Adrenal gland (tissue), 12 donors: ENCODE measurements around the gene ELAVL2. TPM values are rescaled to one million over a fixed set of nuclear protein-coding genes. Genes with fewer than 3 reads are reported as not detected.

Experiments
- DNase-seq, 7 donors: peaks; one replicate each; pipeline ENCODE4 v3.0.0-alpha.2; 2019 to 2020
- H3K27ac ChIP-seq, 5 donors: fragments of 200-600 bp; sonication (generic) in 4 of 5; 1 replicate in 3 of 5; 2 replicates in 2 of 5; pipeline versions ENCODE4 v1.5.1 to v1.8.0; 2016 to 2020; ENCODE audit warnings: mild to moderate bottlenecking in 1 of 5
- H3K27me3 ChIP-seq: fragments of 200-600 bp; 2 replicates; pipeline ENCODE4 v1.8.0; 2021
- H3K36me3 ChIP-seq, 2 donors: fragments of 200-600 bp; replicated peaks in 1 of 2; 1 replicate in 1 of 2; 2 replicates in 1 of 2; pipeline versions ENCODE4 v1.5.1 to v1.8.0; 2018 to 2022
- H3K4me1 ChIP-seq, 2 donors: fragments of 200-600 bp; replicated peaks in 1 of 2; 1 replicate in 1 of 2; 2 replicates in 1 of 2; pipeline versions ENCODE4 v1.5.1 to v1.8.0; 2018 to 2021
- H3K4me3 ChIP-seq, 4 donors: fragments of 200-600 bp; sonication (generic) in 3 of 4; one replicate each; pipeline ENCODE4 v1.5.1; 2016 to 2018
- H3K9me3 ChIP-seq, 3 donors: fragments of 200-600 bp; sonication (generic) in 1 of 3; replicated peaks in 1 of 3; 1 replicate in 2 of 3; 2 replicates in 1 of 3; pipeline versions ENCODE4 v1.5.1 to v1.8.0; 2016 to 2021
- POLR2A ChIP-seq, 2 donors: fragments of 450-650 bp; IDR thresholded peaks; one replicate each; pipeline ENCODE4 v1.6.1; 2017; ENCODE audit warnings: antibody characterized with exemption in 2 of 2, mild to moderate bottlenecking in 2 of 2, moderate library complexity in 1 of 2
- WGBS, 4 donors: extraction: QIAGEN DNeasy Blood & Tissue Kit in 2 of 4; methylation state at CpG; one replicate each; pipeline versions ENCODE4 v1.1.5 to v1.1.7; 2013 to 2017; 5-methylcytosine and 5-hydroxymethylcytosine counted together
- intact Hi-C, 2 donors: fragments of 100-400 bp; cut with DNase I; formaldehyde crosslinking; loops; one replicate each; pipeline versions ENCODE4 v1.14.1 to v1.15.0; 2022 to 2023
- polyA plus RNA-seq, 3 donors: library from polyadenylated mRNA; stranded (reverse); fragments of 200-250 nt in 2 of 3; fragments of 350-450 nt in 1 of 3; fragmentation: Illumina TruSeq in 1 of 3; extraction: RNeasy Lipid Tissue Mini Kit (QIAGEN cat#74804) in 1 of 3; gene quantifications; one replicate each; pipeline ENCODE4 v1.2.3, GENCODE V29; 2013 to 2014
- total RNA-seq, 9 donors: library from RNA; depleted of rRNA in 4 of 9; stranded (reverse); fragments of >200 nt in 4 of 9; fragments of 120-200 nt in 1 of 9; fragmentation: NEBNext Ultra II Directional in 1 of 9; extraction: Animal tissue kit (Norgen Biotek cat#: 25700) in 1 of 9; gene quantifications; one replicate each; pipeline versions ENCODE4 v1.1.0 to v1.2.4, GENCODE V29; 2013 to 2023
- TF ChIP-seq, protein P1 (sequence below), 6 experiments: fragments of 450-650 bp in 4 of 6; fragments of 200-600 bp in 2 of 6; sonication (generic) in 1 of 6; IDR thresholded peaks; 1 replicate in 5 of 6; 2 replicates in 1 of 6; pipeline versions ENCODE4 v1.5.1 to v1.8.0; 2016 to 2021; ENCODE audit warnings: antibody characterized with exemption in 6 of 6, mild to moderate bottlenecking in 2 of 6, moderate library complexity in 1 of 6
- donor health status: healthy with polysubstance abuse.
- donor health status: Bipolar disorder and iron deficiency.
- donor health status: DM: yes; HTN: yes; CAD: no.
- donor health status: DM: no; HTN: no; CAD: no.
- donor health status: DM: no; HTN: no; CAD: no.
- donor health status: DM: yes; HTN: yes; CAD: no.

The ELAVL2 gene
- total and polyA plus RNA-seq, 12 donors = 0.24 to 13.6 (median 0.94) TPM; not detected in 1

DNA sequence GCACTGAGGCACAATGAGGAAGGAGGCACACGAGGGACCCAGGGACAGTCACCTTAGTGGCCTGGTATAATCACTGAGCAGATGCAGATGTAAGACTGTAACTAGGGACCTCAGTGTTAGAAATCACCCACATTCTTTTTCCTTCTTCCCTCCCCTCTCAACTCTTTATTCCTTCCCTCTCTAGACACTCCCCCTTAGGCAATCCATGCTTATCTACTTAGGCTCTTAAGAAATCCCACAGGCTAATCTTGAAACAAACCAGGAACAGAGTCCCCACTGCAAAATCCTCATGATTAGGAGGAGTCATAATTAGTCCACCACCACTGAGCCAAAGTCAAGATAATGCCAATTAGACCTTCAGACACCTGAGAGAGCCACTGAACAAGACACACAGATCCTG lies 84.7 kb downstream of the ELAVL2 start:
- 38 to 59% (median 50%) methylated on average over 1 of the region's 1 CpG for WGBS, 4 donors
- TF ChIP-seq POLR2A (IDR thresholded peaks at IDR 0.05) = no peak
- TF ChIP-seq, protein P1, sequence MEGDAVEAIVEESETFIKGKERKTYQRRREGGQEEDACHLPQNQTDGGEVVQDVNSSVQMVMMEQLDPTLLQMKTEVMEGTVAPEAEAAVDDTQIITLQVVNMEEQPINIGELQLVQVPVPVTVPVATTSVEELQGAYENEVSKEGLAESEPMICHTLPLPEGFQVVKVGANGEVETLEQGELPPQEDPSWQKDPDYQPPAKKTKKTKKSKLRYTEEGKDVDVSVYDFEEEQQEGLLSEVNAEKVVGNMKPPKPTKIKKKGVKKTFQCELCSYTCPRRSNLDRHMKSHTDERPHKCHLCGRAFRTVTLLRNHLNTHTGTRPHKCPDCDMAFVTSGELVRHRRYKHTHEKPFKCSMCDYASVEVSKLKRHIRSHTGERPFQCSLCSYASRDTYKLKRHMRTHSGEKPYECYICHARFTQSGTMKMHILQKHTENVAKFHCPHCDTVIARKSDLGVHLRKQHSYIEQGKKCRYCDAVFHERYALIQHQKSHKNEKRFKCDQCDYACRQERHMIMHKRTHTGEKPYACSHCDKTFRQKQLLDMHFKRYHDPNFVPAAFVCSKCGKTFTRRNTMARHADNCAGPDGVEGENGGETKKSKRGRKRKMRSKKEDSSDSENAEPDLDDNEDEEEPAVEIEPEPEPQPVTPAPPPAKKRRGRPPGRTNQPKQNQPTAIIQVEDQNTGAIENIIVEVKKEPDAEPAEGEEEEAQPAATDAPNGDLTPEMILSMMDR (IDR thresholded peaks at IDR 0.05) = no peak
- Histone ChIP-seq H3K4me1 (no peaks in the 10 kb centered on the region), H3K27me3 (no peaks in the 10 kb centered on the region), H3K27ac (no peak overlapping the region), H3K9me3 (no peaks in the 10 kb centered on the region), H3K36me3 (no peaks in the 10 kb centered on the region), H3K4me3 (no peak overlapping the region)
- intact Hi-C loops = no loop called here
- DNase-seq = no peak

DNA sequence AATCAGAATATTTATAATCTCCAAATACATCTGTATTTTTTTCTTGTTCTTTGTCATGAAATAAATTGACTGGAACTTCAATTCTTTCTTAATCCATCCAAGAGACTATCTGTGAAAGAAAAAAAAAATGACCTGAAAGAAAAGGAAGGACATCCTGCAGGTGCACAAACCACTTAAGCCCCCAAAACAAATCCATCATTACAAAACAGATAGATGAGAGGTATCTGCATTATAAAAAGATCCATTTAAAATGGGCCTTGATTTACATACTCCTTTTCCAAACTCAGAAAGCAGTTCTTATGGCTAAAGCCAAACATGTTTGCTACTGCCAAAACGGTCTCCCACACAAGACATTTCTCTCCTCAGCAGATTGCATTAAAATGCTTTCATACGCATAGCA lies 85.5 kb downstream of the ELAVL2 start:
- Histone ChIP-seq H3K27me3 (no peaks in the 10 kb centered on the region), H3K4me3 (no peak overlapping the region), H3K27ac (no peak overlapping the region), H3K9me3 (no peaks in the 10 kb centered on the region), H3K36me3 (no peaks in the 10 kb centered on the region), H3K4me1 (no peaks in the 10 kb centered on the region)
- TF ChIP-seq, protein P1 (IDR thresholded peaks at IDR 0.05) = no peak
- TF ChIP-seq POLR2A (IDR thresholded peaks at IDR 0.05) = no peak
- 72 to 89% (median 85%) methylated on average over 2 of the region's 2 CpGs for WGBS, 4 donors
- intact Hi-C loops = no loop called here
- no peak for DNase-seq

- Histone ChIP-seq H3K4me1 (no peaks in the 10 kb centered on the region), H3K4me3 (no peak overlapping the region), H3K36me3 (no peaks in the 10 kb centered on the region), H3K27ac (no peak overlapping the region), H3K27me3 (no peaks in the 10 kb centered on the region), H3K9me3 (no peaks in the 10 kb centered on the region)
- intact Hi-C loops = no loop called here
- 81 to 91% (median 85%) methylated on average over 3 of the region's 3 CpGs for WGBS, 4 donors
- TF ChIP-seq, protein P1 (IDR thresholded peaks at IDR 0.05) = no peak
- no peak for TF ChIP-seq POLR2A (IDR thresholded peaks at IDR 0.05)
- no peak for DNase-seq
These were observed 86.3 kb downstream of the ELAVL2 start for GRCh38 chr9:23739753-23740152.

DNA sequence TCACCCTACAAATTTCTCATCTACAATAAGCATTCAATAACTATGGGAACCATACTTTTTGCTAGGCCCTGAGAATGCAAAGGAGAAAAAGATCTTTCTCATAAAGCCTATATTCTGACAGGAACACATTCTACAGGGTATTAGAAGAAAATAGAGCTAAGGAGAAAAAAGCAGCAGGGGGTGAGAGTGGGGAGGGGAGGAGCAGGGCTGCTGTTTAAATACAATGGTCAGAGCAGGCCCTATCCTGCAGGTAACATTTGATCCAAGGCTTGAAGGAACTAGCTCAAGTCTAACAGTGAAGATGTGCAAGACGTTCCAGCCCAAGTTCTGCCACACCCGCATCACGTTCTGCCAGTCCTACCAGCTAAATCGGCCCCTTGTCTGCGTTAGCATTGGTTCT lies 89.7 kb downstream of the ELAVL2 start:
- Histone ChIP-seq H3K4me3 (no peak overlapping the region), H3K36me3 (no peaks in the 10 kb centered on the region), H3K27ac (no peak overlapping the region), H3K27me3 (no peaks in the 10 kb centered on the region), H3K9me3 (no peaks in the 10 kb centered on the region), H3K4me1 (no peaks in the 10 kb centered on the region)
- intact Hi-C loops = no loop called here
- no peak for DNase-seq
- WGBS, 4 donors = 85 to 95% (median 91%) methylated on average over 5 of the region's 5 CpGs
- TF ChIP-seq POLR2A (IDR thresholded peaks at IDR 0.05) = no peak
- TF ChIP-seq, protein P1 (IDR thresholded peaks at IDR 0.05) = no peak
